NCI-H1048 (cell line): ENCODE measurements around the gene FAM234A.

Experiments used
- DNase-seq: peaks from one replicate; lab custom pipeline; 2025; lab: John Stamatoyannopoulos, UW

Gene FAM234A

GRCh38 chr16:281660-282255 is 47.1 kb downstream of the FAM234A start:
- no peak for DNase-seq

GRCh38 chr16:282491-282890 is 47.9 kb downstream of the FAM234A start:
- DNase-seq, result no peak

DNA sequence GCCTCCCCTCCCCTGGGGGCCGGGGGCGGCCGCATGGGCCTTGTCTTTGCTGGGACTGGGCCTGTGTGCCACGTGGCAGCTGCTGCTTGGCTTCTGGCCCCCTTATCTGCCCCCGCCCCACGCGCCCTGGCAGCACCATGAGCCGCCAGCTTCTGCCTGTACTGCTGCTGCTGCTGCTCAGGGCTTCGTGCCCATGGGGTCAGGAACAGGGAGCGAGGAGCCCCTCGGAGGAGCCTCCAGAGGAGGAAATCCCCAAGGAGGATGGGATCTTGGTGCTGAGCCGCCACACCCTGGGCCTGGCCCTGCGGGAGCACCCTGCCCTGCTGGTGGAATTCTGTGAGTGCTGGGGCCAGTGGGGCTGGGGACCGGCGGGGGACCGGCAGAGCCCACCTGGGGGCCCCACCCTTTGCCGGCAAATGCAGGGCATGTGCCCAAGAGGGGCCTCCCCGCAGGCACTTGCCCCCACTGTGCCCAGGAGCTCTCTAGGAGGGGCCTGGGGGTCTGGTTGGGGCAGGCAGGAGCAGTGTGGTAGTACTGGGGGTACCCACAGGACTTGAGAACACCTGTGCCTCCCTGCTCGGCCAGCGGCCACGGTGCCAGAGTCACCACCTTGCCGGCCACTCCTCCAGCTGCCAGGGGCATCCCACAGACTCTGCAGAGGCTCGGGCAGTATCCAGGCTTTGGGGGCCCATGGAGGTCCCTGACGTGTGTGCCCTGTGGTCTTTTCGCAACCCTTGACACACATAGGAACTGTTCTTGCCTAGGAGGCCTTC is 48.6 kb downstream of the FAM234A start, which contains the start of gene PDIA2:
PDIA2 (plus strand) TSS at position 132 of the 773 bp plus-strand sequence; CDS start at position 138, 6 bp downstream.
- DNase-seq, result no peak

- no peak for DNase-seq
Observed at GRCh38 chr16:284204-285120, 49.8 kb downstream of the FAM234A start.

GRCh38 chr16:285146-286055 is 50.8 kb downstream of the FAM234A start:
- DNase-seq, result no peak

GRCh38 chr16:286491-287297 is 52.1 kb downstream of the FAM234A start:
- DNase-seq, result no peak

DNA sequence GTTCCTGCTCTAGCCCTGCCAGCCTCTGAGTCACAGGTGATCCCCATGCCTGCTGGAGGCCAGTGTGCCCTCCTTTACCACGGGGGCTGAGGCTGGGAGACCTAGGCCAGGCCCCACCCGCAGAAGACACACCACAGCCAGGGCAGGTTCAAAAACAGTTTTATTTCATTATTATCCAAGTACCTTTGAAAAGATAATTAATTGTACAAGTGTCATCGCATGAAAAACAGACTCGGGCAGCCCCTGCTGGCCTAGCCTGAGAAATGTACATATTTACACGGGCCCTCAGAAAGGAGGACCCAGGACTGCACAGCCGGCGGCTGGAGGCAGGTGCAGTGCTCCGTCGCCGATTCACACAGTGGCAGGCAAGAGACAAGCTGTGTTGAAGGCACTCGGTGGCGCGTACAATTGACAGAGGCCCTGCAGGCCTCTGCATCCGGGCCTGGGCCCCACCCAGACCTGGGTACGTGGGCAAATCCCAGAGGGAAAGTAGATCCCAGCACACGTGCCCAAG is 52.7 kb downstream of the FAM234A start:
- no peak for DNase-seq

GRCh38 chr16:287981-288920 is 53.6 kb downstream of the FAM234A start:
- DNase-seq, result no peak

- no peak for DNase-seq
Observed at GRCh38 chr16:289395-289997, 54.9 kb downstream of the FAM234A start.

DNA sequence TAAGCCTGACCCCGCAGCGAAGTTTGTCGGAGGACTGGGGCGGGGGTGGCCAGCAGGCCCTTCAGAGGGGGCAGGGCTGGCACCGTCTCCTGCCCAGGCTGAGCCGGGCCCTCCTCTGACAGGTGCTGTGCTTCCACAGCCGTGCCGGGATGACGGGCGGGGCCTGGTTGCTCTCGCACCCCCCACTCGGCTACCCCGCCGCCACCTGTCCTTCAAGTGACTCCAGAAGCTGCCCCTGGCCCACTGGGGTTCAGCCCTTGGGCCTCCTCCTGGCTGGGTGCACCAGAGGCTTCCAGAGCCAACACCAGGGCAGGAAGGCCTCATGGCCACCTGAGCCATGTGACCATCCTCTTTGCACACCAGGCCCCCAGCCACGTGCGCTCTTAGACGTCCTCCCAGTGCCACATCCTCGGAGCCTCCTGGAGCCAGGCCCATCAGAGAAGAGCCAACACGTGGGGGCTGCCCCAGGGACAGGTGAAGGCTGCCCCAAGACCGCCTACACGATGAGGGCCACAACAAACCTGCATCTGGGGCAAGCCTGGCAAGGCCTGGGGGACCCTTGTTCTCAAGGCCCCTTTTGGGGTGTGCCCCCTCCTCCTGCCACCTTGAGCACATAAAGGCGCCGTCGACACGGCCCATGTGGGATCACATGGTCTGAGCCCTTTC is 55.5 kb downstream of the FAM234A start:
- DNase-seq, result no peak

- no peak for DNase-seq
Observed at GRCh38 chr16:290681-291405, 56.2 kb downstream of the FAM234A start.

GRCh38 chr16:291539-291938 is 56.9 kb downstream of the FAM234A start:
- DNase-seq, result no peak

DNA sequence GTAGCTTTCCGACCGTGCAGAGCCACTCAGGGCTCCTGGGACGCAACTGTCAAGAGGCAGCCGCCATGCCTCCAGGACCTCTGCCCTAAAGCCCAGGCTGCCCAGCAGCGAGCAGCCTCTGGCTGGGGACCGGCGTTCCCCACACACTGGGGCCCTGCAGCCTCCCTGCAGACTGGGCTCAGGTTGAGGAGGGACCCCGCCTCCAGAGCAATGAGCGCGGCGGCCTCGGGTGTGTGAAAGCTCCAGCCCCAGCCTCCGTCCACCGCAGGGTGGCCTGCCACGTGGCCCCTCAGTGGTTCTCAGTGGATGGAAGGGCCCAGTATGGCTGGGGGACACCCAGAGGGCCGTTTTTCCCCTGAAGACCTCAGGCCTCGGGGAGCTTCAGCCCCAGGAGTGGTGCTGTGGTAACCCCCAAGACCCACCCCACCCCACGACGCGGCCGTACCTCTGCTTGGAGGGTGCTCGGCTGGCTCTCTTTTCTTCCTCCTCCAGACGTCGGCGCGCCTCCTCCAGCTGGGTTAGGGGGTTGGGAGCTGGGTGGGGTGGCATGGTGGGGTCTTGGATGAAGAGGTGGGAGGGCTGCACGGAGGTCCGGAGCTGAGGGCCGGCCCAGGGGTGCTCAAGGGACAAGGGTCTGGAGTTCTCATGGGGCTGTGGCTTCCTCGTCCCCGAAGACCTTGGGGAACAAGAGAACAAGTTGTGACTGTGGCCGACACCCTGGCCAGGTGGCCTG is 58.6 kb downstream of the FAM234A start:
- DNase-seq, result no peak

- DNase-seq, result no peak
Observed at GRCh38 chr16:296276-296675, 61.7 kb downstream of the FAM234A start.

- no peak for DNase-seq
Observed at GRCh38 chr16:296806-297510, 62.3 kb downstream of the FAM234A start.

GRCh38 chr16:297832-298231 is 63.2 kb downstream of the FAM234A start:
- DNase-seq, result no peak
